HCT116 (cell line): Measurements from ENCODE around the gene BICD1. TPM values are rescaled to one million over a fixed set of nuclear protein-coding genes. Genes with fewer than 3 reads are reported as not detected.

Experiments used
- ATAC-seq: fragments of 200-7000 bp; cut with Tn5 transposase; 2 replicates; pipeline ENCODE4 v1.9.1; 2020; ENCODE audit warnings: mild to moderate bottlenecking, moderate library complexity
- BruUV-seq: library from RNA; stranded (reverse); fragments of 400-500 nt; replicated peaks from 2 replicates; lab custom pipeline; 2021; lab: Mats Ljungman, UMichigan
- CTCF ChIA-PET: fragments of 300-600 bp; sonication (Branson Sonifier 250); formaldehyde crosslinking; loops from one replicate; lab custom pipeline; 2021; ENCODE audit warnings: antibody characterized with exemption; lab: Charles Lee
- POLR2A ChIA-PET: fragments of 300-600, 350-600 bp; sonication (Branson Sonifier 250); formaldehyde crosslinking; loops from one replicate; lab custom pipeline; 2021; ENCODE audit warnings: antibody characterized with exemption; lab: Charles Lee
- RAD21 ChIA-PET, 2 experiments: fragments of 300-600 bp; sonication (Branson Sonifier 250); formaldehyde crosslinking; loops; one replicate each; lab custom pipeline; 2023; ENCODE audit warnings: low total read pairs in 2 of 2; ENCODE audit not compliant: uncharacterized antibody in 2 of 2, unreplicated experiment in 2 of 2, low non-redundant PET in 1 of 2; lab: Charles Lee
- DNase-seq: peaks from one replicate; pipeline ENCODE4 v3.0.0-alpha.2; 2010; ENCODE audit warnings: low read depth, low spot score
- H2AFZ ChIP-seq: fragments of 200-600 bp; shearing (Covaris generic), sonication (generic); 2 replicates; pipeline ENCODE4 v1.6.1; 2017; ENCODE audit warnings: low read depth, mixed run types, mixed read lengths, antibody characterized with exemption, low read length; ENCODE audit not compliant: poor library complexity, severe bottlenecking
- H3K27ac ChIP-seq: 2 replicates; pipeline ENCODE4 v1.5.1; 2012; ENCODE audit warnings: low read depth, low read length
- H3K27me3 ChIP-seq: fragments of 200-600 bp; sonication (generic); 2 replicates; pipeline ENCODE4 v1.6.1; 2016; ENCODE audit warnings: mixed run types, low read length, mixed read lengths; ENCODE audit not compliant: insufficient read depth
- H3K36me3 ChIP-seq, 2 experiments: fragments of 200-500 bp in 1 of 2; fragments of 200-600 bp in 1 of 2; sonication (Bioruptor generic) in 1 of 2; sonication (generic) in 1 of 2; 2 replicates each; pipeline versions ENCODE4 v1.5.1 to v1.6.1; 2014 to 2016; ENCODE audit warnings: low read length in 2 of 2, inconsistent platforms in 1 of 2, mixed read lengths in 1 of 2, mixed run types in 1 of 2; ENCODE audit not compliant: insufficient read depth in 2 of 2, control insufficient read depth in 1 of 2
- H3K4me1 ChIP-seq, 2 experiments: fragments of 200-600 bp in 1 of 2; sonication (generic) in 1 of 2; 2 replicates each; pipeline versions ENCODE4 v1.5.1 to v1.6.1; 2012 to 2017; ENCODE audit warnings: low read length in 2 of 2, inconsistent platforms in 1 of 2, mild to moderate bottlenecking in 1 of 2, mixed read lengths in 1 of 2, mixed run types in 1 of 2, moderate library complexity in 1 of 2; ENCODE audit not compliant: insufficient read depth in 2 of 2, control insufficient read depth in 1 of 2
- H3K4me2 ChIP-seq: fragments of 200-600 bp; sonication (generic); 2 replicates; pipeline ENCODE4 v1.6.1; 2017; ENCODE audit warnings: mixed run types, low read length, mixed read lengths
- H3K4me3 ChIP-seq, 2 experiments: fragments of 200-600 bp in 1 of 2; sonication (generic) in 1 of 2; replicated peaks in 1 of 2; 2 replicates each; pipeline ENCODE4 v1.5.1; 2011 to 2016; ENCODE audit warnings: low read length in 2 of 2, control low read depth in 1 of 2, low read depth in 1 of 2, mild to moderate bottlenecking in 1 of 2, mixed read lengths in 1 of 2, mixed run types in 1 of 2
- H3K79me2 ChIP-seq: fragments of 200-600 bp; sonication (generic); 2 replicates; pipeline ENCODE4 v1.6.1; 2017; ENCODE audit warnings: mild to moderate bottlenecking, mixed run types, low read length, moderate library complexity, mixed read lengths; ENCODE audit not compliant: insufficient read depth
- H3K9ac ChIP-seq: fragments of 200-600 bp; sonication (generic); 2 replicates; pipeline ENCODE4 v1.6.1; 2016; ENCODE audit warnings: low read length, mixed read lengths
- H3K9me2 ChIP-seq: fragments of 200-600 bp; sonication (generic), shearing (Covaris generic); 2 replicates; pipeline ENCODE4 v1.6.1; 2017; ENCODE audit warnings: mixed run types, mild to moderate bottlenecking, moderate library complexity; ENCODE audit not compliant: insufficient read depth
- H3K9me3 ChIP-seq, 2 experiments: fragments of 200-500 bp in 1 of 2; fragments of 200-600 bp in 1 of 2; sonication (Bioruptor generic) in 1 of 2; sonication (generic) in 1 of 2; 2 replicates each; pipeline ENCODE4 v1.6.1; 2014 to 2017; ENCODE audit warnings: low read length in 2 of 2, mixed read lengths in 2 of 2, inconsistent platforms in 1 of 2, low read depth in 1 of 2, mild to moderate bottlenecking in 1 of 2, mixed run types in 1 of 2, moderate library complexity in 1 of 2; ENCODE audit not compliant: control insufficient read depth in 1 of 2, insufficient read depth in 1 of 2
- H4K20me1 ChIP-seq: fragments of 200-600 bp; sonication (generic), shearing (Covaris generic); 2 replicates; pipeline ENCODE4 v1.6.1; 2017; ENCODE audit warnings: mixed run types, mild to moderate bottlenecking, moderate library complexity; ENCODE audit not compliant: insufficient read depth
- EGR1 ChIP-seq: IDR thresholded peaks from 2 replicates; pipeline ENCODE4 v1.6.1; 2012; ENCODE audit warnings: low read depth
- EZH2 ChIP-seq: fragments of 200-600 bp; sonication (generic); IDR thresholded peaks from 2 replicates; pipeline ENCODE4 v1.6.1; 2017; ENCODE audit warnings: antibody characterized with exemption, mixed run types
- EZH2phosphoT487 ChIP-seq: fragments of 200-600 bp; IDR thresholded peaks from 2 replicates; pipeline ENCODE4 v1.6.1; 2018; ENCODE audit warnings: antibody characterized with exemption, borderline replicate concordance
- FOSL1 ChIP-seq: IDR thresholded peaks from 2 replicates; pipeline ENCODE4 v1.6.1; 2012; ENCODE audit warnings: low read depth
- JUND ChIP-seq: IDR thresholded peaks from 2 replicates; pipeline ENCODE4 v1.6.1; 2012
- POLR2AphosphoS5 ChIP-seq: IDR thresholded peaks from 2 replicates; pipeline ENCODE4 v1.6.1; 2011; ENCODE audit warnings: mild to moderate bottlenecking, low read depth, low read length, moderate library complexity
- RAD21 ChIP-seq: IDR thresholded peaks from 2 replicates; pipeline ENCODE4 v1.6.1; 2012; ENCODE audit warnings: low read depth, mild to moderate bottlenecking
- SP1 ChIP-seq: IDR thresholded peaks from 2 replicates; pipeline ENCODE4 v1.6.1; 2012; ENCODE audit warnings: low read depth
- SRF ChIP-seq: IDR thresholded peaks from 2 replicates; pipeline ENCODE4 v1.6.1; 2012; ENCODE audit warnings: low read depth
- YY1 ChIP-seq: IDR thresholded peaks from 2 replicates; pipeline ENCODE4 v1.6.1; 2011; ENCODE audit warnings: low read length, low read depth, moderate library complexity, mild to moderate bottlenecking; ENCODE audit not compliant: insufficient replicate concordance; ENCODE audit errors: extremely low read depth
- ZBTB33 ChIP-seq: IDR thresholded peaks from 2 replicates; pipeline ENCODE4 v1.6.1; 2011; ENCODE audit warnings: mild to moderate bottlenecking, low read length, moderate library complexity; ENCODE audit not compliant: insufficient replicate concordance; ENCODE audit errors: extremely low read depth
- ZFX ChIP-seq: fragments of 450-650 bp; IDR thresholded peaks from 2 replicates; pipeline ENCODE4 v1.6.1; 2017
- ZNF274 ChIP-seq: fragments of 200-500 bp; sonication (Bioruptor generic); IDR thresholded peaks from 2 replicates; pipeline ENCODE4 v1.6.1; 2014; ENCODE audit warnings: mild to moderate bottlenecking, low read depth, low read length, inconsistent platforms
- intact Hi-C: fragments of 100-400 bp; cut with micrococcal nuclease; formaldehyde crosslinking; loops from 2 replicates; pipeline ENCODE4 v1.10.0; 2022
- total RNA-seq: library from RNA; stranded (reverse); gene quantifications from one replicate; pipeline ENCODE4 v1.2.1, GENCODE V29; 2021; ENCODE audit not compliant: unreplicated experiment
- TF ChIP-seq, protein P1 (sequence below): IDR thresholded peaks from 2 replicates; pipeline ENCODE4 v1.6.1; 2012
- TF ChIP-seq, protein P2 (sequence below), 3 experiments: fragments of 200-600 bp in 1 of 3; sonication (generic) in 1 of 3; IDR thresholded peaks in 2 of 3; conservative IDR thresholded peaks in 1 of 3; 2 replicates each; pipeline ENCODE4 v1.5.1; 2012 to 2017; ENCODE audit warnings: low read depth in 2 of 3, low read length in 2 of 3, antibody characterized with exemption in 1 of 3, borderline replicate concordance in 1 of 3, control low read depth in 1 of 3, mild to moderate bottlenecking in 1 of 3, mixed read lengths in 1 of 3, mixed run types in 1 of 3, moderate library complexity in 1 of 3; ENCODE audit not compliant: insufficient read depth in 1 of 3
- TF ChIP-seq, protein P3 (sequence below): IDR thresholded peaks from 2 replicates; pipeline ENCODE4 v1.6.1; 2012
- TF ChIP-seq, protein P4 (sequence below): IDR thresholded peaks from 2 replicates; pipeline ENCODE4 v1.6.1; 2012; ENCODE audit warnings: low read depth

The BICD1 gene
- total RNA-seq, 1 experiment from 2014 or later, result 32.5 TPM

- Histone ChIP-seq H3K9me3 (no peaks in the 10 kb centered on the region), H4K20me1 (no peaks in the 10 kb centered on the region), H3K4me1 (no peaks in the 10 kb centered on the region), H3K4me3 (no peak overlapping the region), H3K27ac (no peak overlapping the region), H3K27me3 (no peaks in the 10 kb centered on the region), H3K4me2 (no peak overlapping the region), H3K9me2 (no peaks in the 10 kb centered on the region), H3K36me3 (no peaks in the 10 kb centered on the region), H2AFZ (no peak overlapping the region), H3K79me2 (no peaks in the 10 kb centered on the region), H3K9ac (no peak overlapping the region)
- POLR2A ChIA-PET, result no interaction called here
- CTCF ChIA-PET, result no interaction called here
- no peak for ATAC-seq
- no TSS peak for BruUV-seq
- intact Hi-C loops, result no loop called here
- RAD21 ChIA-PET, result no interaction called here
- TF ChIP-seq, protein P1, sequence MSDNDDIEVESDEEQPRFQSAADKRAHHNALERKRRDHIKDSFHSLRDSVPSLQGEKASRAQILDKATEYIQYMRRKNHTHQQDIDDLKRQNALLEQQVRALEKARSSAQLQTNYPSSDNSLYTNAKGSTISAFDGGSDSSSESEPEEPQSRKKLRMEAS, result no peak
- TF ChIP-seq RAD21, result no peak
- TF ChIP-seq ZBTB33, result no peak
- no peak for TF ChIP-seq ZNF274
- TF ChIP-seq, protein P2, sequence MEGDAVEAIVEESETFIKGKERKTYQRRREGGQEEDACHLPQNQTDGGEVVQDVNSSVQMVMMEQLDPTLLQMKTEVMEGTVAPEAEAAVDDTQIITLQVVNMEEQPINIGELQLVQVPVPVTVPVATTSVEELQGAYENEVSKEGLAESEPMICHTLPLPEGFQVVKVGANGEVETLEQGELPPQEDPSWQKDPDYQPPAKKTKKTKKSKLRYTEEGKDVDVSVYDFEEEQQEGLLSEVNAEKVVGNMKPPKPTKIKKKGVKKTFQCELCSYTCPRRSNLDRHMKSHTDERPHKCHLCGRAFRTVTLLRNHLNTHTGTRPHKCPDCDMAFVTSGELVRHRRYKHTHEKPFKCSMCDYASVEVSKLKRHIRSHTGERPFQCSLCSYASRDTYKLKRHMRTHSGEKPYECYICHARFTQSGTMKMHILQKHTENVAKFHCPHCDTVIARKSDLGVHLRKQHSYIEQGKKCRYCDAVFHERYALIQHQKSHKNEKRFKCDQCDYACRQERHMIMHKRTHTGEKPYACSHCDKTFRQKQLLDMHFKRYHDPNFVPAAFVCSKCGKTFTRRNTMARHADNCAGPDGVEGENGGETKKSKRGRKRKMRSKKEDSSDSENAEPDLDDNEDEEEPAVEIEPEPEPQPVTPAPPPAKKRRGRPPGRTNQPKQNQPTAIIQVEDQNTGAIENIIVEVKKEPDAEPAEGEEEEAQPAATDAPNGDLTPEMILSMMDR (IDR thresholded peaks at IDR 0.05 in 2 of 3, conservative IDR thresholded peaks at IDR 0.05 in 1 of 3; ENCODE audit: borderline replicate concordance in 1 of 3, insufficient read depth in 1 of 3, low read depth in 2 of 3, low read length in 2 of 3), result no peak
- no peak for TF ChIP-seq EZH2
- no peak for TF ChIP-seq JUND
- TF ChIP-seq SRF, result no peak
- no peak for TF ChIP-seq POLR2AphosphoS5
- TF ChIP-seq, protein P3, sequence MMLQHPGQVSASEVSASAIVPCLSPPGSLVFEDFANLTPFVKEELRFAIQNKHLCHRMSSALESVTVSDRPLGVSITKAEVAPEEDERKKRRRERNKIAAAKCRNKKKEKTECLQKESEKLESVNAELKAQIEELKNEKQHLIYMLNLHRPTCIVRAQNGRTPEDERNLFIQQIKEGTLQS, result no peak
- TF ChIP-seq EZH2phosphoT487, result no peak
- TF ChIP-seq FOSL1, result no peak
- TF ChIP-seq EGR1, result no peak
- no peak for TF ChIP-seq ZFX
- TF ChIP-seq SP1, result no peak
- TF ChIP-seq YY1, result no peak
- TF ChIP-seq, protein P4, sequence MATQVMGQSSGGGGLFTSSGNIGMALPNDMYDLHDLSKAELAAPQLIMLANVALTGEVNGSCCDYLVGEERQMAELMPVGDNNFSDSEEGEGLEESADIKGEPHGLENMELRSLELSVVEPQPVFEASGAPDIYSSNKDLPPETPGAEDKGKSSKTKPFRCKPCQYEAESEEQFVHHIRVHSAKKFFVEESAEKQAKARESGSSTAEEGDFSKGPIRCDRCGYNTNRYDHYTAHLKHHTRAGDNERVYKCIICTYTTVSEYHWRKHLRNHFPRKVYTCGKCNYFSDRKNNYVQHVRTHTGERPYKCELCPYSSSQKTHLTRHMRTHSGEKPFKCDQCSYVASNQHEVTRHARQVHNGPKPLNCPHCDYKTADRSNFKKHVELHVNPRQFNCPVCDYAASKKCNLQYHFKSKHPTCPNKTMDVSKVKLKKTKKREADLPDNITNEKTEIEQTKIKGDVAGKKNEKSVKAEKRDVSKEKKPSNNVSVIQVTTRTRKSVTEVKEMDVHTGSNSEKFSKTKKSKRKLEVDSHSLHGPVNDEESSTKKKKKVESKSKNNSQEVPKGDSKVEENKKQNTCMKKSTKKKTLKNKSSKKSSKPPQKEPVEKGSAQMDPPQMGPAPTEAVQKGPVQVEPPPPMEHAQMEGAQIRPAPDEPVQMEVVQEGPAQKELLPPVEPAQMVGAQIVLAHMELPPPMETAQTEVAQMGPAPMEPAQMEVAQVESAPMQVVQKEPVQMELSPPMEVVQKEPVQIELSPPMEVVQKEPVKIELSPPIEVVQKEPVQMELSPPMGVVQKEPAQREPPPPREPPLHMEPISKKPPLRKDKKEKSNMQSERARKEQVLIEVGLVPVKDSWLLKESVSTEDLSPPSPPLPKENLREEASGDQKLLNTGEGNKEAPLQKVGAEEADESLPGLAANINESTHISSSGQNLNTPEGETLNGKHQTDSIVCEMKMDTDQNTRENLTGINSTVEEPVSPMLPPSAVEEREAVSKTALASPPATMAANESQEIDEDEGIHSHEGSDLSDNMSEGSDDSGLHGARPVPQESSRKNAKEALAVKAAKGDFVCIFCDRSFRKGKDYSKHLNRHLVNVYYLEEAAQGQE, result no peak
- no peak for DNase-seq
Measured at GRCh38 chr12:32098112-32098511, 8.5 kb upstream of the BICD1 start.
